Loucy (cell line): ENCODE results near the gene IFNK.

Experiments
- EZH2phosphoT487 ChIP-seq: fragments of 200-600 bp; IDR thresholded peaks from 2 replicates; pipeline ENCODE4 v1.6.1; 2018; ENCODE audit warnings: antibody characterized with exemption, mild to moderate bottlenecking, moderate library complexity, borderline replicate concordance
- TF ChIP-seq, protein P1 (sequence below): fragments of 200-600 bp; sonication (generic); conservative IDR thresholded peaks from 2 replicates; pipeline ENCODE4 v1.5.1; 2014; ENCODE audit warnings: mild to moderate bottlenecking, antibody characterized with exemption, low read length

GRCh38 chr9:27524236-27524635 is at the start of gene IFNK:
- TF ChIP-seq, protein P1, sequence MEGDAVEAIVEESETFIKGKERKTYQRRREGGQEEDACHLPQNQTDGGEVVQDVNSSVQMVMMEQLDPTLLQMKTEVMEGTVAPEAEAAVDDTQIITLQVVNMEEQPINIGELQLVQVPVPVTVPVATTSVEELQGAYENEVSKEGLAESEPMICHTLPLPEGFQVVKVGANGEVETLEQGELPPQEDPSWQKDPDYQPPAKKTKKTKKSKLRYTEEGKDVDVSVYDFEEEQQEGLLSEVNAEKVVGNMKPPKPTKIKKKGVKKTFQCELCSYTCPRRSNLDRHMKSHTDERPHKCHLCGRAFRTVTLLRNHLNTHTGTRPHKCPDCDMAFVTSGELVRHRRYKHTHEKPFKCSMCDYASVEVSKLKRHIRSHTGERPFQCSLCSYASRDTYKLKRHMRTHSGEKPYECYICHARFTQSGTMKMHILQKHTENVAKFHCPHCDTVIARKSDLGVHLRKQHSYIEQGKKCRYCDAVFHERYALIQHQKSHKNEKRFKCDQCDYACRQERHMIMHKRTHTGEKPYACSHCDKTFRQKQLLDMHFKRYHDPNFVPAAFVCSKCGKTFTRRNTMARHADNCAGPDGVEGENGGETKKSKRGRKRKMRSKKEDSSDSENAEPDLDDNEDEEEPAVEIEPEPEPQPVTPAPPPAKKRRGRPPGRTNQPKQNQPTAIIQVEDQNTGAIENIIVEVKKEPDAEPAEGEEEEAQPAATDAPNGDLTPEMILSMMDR, result no peak
- no peak for TF ChIP-seq EZH2phosphoT487
